C1 segment of cervical spinal cord (tissue), 14 donors: ENCODE results near the gene SPDL1.
A peak's percentile ranks its signal among the peaks of the same experiment; 100 is the strongest.

Experiments used
- DNase-seq, 14 donors: peaks; one replicate each; lab custom pipeline; 2025; lab: John Stamatoyannopoulos, UW

The SPDL1 gene

DNA sequence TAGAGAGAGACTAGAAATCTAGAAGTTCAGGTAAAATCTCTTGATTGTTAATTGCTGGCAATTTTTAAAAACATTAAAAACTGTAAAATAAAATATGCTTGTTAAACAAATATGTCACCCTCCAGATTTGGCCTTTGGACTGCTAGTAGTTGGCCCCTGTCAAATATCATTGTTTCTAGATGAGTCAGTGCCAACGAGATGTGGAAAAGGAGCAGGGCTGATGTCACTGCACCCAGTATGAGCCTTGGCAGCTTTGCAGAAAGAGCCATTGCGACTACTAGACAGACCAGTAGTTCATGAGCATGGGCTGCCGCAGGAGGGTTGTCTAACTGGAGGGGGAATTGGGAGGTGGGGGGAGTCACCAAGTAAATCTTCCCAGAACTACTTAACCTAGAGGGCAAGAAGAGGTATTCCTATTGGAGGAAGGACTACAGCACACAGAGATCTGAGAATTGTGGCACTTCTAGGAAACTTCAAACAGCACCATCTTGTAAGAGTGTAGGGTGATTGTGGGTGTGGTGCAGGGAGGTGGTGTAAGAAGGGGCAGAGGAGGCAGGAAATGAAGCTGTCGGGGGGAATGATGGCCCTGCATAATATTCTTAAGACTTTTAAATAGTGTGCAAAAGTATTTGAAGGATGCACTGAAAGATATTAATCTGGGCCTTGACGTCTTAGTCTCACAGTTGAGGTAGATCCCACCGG lies 46.4 kb downstream of the SPDL1 start:
- no peak for DNase-seq

DNA sequence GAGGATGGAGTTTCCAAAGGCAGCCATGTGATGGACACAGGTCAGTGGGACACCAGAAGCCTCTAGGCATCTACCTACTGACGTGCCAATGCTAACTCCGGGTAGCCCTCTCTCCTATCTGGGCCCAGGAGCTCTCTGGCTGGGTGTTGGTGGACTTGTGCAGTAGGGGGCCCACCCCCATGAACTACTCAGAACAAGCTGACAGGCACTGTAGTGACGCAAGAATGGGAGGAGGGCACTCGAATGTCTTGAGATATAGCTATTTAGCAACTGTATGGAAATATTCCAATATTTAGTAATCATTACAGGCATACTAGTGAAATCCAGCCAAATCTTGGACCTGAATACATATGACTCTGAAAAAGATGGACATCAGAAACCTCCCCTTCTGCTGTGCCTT lies 47.8 kb downstream of the SPDL1 start:
- no peak for DNase-seq

DNA sequence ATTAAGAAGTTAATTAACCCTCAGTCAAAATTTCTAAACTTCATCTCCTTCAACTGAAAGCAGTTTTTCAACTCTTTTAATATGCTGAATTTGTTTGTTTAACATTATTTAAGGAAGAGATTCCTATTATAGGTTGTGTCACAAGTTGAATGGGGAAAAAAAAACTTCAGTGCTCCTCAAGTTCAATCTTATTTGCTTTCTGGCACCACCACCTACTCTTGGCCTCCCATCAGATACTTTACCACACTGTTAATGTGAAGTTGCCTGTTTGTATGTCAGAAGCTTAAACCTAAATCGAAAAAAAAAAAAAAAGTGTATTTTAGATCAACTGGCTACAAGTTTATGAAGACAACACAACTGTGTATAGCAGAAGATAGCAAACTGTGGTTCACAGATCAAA lies 49.4 kb downstream of the SPDL1 start:
- DNase-seq, result no peak

DNA sequence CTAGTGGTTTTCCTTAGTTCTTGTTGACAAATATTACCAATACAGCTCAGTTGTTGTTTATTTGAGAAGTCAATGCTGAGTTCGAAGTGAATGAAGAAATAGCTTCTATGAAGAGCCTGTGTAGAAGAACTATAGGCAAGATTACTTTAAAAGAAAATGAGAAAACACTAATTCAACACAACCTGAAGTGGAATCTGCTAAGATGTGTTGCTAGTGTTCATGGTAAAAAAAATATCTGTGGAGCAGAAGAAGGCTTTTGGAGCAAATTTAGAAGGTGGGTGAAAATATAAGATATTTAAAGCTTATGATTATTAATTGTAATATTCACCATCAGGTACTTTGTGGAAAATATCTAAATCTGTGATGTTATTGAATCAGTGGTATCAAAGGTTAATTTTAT lies 51.0 kb downstream of the SPDL1 start:
- no peak for DNase-seq

DNA sequence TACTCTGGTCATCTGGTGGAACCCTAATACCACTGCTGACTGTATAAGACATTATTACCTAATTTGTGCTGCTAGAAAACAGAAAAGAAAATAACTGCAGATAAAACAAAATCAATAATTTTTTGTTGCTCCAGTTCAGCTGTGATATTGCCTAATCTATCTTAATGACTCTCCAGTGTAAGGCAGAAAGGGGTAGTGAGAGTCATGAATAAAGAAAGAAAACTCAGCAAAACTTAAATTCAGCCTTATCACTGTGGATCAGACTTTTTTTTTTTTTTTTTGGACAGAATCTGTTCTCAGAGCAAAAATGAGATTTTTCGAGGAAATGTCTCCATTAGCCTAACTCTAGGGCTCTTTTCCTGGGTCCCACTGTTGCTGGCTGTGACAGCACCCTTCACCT lies 52.4 kb downstream of the SPDL1 start:
- no peak for DNase-seq

DNA sequence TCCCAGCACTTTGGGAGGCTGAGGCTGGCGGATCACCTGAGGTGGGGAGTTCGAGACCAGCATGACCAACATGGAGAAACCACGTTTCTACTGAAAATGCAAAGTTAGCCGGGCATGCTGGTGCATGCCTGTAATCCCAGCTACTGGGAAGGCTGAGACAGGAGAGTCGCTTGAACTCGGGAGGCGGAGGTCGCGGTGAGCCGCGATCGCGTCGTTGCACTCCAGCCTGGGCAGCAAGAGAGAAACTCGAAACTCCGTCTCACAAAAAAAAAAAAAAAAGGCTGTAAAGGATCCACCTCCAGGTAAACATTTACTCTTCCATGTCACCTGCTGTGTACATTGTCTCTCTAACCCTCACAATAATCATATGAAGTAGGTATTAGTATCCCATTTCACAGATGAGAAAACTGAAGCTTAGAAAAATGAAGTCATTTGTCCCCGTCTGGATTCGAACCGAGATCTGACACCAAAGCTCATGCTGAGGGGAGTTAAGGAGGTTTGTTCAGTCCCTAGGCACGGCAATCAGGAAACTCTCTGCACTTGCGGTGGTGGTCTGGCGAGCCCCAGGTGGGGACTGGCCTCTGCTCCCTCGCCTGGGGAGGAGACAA lies 53.0 kb downstream of the SPDL1 start:
- DNase-seq, result no peak

DNA sequence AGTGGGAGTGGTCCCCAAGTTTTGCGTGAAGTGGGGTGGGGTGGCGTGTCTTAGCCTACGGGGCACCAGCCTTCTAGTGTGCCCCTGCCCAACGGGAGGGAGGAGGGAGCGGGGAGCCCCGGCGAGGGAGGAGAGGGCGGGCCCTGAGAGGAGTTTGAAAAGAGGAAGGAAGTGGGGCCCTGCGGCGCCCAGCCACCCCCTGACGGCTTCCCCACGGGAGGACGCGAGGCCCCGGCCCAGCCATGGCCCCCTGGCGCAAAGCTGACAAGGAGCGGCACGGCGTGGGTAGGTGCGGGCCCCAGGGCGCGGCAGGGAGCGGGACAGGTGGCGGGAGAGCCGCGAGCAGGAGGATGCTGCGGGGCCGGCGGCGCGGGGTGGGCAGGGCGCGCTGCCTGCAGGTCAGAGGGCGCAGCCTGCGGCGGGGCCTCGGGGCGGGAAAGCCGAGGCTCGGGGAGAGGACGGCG lies 53.5 kb downstream of the SPDL1 start, which contains the start of gene DOCK2:
DOCK2 (plus strand) TSS at position 191 of the 464 bp plus-strand sequence; CDS start at position 243, 52 bp downstream.
- DNase-seq, result peak in 5 of 14 donors; percentile 10 to 54 (median 23)

DNA sequence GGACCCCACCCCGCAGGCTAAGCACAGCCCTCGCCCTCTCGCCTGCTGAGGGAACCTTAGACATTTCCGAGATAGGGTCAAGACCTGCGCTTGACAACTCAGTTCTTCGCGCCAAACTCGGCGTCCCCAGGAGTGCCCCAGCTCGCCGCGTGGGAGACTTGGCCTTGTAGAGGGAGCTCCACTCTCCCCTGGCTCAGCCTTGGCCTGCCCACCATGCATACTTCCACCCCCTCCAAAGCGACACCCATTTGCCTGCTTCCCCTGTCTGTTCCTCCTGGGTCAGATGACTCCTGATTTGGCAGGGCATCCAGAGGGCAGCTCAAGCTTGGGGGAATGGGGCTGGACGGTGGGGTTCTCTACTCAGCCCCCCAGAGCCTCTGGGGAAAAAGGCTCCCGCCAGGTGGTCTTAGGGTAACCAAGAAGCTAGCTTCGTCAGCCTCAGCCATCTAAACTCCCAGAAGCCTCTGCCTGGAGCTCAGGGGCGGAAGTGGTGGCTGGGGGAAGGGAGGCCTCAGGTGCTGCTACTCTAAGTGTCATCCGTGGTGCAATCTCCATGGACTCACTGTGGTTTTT lies 54.1 kb downstream of the SPDL1 start:
- DNase-seq, result peak in 2 of 14 donors; percentile 16 to 31

DNA sequence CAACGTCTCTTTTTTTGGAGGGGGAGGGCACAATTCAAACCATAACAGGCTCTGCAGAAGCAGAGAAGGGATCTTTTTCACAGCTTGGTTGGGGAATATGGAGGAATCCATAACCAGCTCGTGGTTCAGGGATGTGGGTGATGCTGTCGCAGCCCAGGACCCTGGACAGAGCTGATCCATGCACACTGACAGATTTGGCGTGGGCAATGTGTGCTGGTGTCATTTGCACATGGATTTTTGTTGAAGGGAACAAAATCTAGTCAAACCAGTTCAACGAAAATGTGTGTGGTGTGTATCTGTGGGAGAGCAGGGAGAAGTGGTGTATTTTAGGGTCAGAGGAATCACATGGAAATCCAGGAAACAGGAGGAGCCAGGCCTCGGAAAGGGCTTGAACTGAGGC lies 57.7 kb downstream of the SPDL1 start:
- no peak for DNase-seq

DNA sequence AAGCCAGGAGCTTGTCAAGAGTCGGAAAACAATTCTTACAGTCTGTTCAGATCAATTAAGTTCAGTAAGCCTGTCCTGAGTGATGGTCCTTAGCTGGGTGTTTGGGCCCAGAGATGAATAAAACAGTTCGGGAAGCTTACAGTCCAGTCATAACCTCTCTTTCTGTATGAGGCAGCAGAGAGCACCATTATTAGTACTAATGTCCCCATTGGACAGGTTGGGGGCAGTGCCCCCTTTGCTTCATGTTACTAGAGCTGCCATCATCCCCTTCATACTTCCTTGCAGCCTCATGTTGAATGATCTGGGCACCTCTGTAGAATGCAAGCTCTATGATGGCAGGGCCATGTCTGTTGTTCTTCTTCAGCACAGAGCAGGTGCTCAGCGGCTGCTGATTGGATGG lies 63.3 kb downstream of the SPDL1 start:
- DNase-seq, result no peak

DNA sequence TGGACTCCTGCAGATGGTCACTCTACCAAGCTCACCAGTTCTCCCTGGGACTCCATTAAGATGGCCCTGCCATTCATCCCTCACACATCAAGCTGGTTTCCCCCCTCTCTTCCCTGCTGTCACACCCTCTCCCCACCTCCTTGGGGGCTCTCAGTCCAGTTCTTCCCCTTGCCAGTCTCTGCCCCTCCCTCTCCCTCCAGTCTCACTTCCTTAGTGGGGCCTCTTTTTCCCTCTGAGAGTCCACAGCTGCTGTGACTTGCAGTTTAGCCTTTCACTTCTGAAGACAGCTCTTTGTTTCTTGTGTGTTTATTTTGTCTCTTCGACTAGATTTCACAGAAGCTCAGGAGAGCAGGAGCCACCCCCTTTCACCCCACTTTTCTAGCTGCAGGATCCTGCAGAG lies 64.0 kb downstream of the SPDL1 start:
- peak in 3 of 14 donors; percentile 6 to 16 (median 11) for DNase-seq

DNA sequence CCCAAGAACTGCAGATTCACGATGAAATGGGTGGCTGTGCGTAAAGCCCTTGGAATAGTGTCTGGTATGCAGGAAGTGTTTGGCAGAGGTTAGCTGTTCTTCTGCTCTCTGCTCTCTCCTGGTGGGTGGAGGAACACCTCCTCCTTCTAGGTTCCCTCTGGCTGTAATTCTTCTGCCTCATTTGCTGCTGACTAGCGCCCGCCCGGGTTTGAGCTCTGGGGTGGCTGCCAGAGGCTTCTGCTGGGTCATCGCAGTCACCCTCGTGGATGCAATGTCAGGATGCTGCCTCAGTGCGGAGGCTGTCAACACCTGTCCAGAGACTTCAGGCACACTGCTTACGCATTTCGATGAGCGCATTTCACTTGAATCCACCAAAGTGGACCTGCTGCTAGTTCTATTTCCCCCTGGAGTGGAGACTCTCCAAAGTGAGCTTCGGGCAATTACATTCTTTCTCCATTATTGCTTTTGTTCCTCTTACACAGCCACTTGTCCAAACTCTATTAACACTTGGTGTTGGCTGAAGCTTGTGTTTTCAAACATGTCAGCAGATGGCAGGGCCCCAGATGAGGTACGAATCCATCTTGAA lies 65.2 kb downstream of the SPDL1 start:
- DNase-seq, result no peak

DNA sequence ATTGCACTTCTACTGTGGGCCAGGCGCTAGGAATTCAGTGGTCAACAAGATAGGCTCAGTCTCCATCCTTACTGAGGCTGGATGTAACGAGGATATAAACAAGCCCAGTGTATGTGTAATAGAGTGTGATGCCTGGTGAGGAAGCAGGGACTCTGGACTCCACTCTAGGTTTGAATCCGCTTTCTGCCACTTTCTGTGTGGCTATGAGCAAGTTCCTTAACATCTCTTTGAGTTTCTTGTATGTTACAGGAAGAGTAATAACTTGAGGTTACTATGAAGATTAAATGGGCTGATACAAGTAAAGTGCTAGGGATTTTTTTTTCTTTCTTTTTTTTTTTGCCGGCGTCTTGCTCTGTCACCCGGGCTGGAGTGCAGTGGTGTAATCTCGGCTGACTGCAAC lies 65.9 kb downstream of the SPDL1 start:
- DNase-seq, result no peak

DNA sequence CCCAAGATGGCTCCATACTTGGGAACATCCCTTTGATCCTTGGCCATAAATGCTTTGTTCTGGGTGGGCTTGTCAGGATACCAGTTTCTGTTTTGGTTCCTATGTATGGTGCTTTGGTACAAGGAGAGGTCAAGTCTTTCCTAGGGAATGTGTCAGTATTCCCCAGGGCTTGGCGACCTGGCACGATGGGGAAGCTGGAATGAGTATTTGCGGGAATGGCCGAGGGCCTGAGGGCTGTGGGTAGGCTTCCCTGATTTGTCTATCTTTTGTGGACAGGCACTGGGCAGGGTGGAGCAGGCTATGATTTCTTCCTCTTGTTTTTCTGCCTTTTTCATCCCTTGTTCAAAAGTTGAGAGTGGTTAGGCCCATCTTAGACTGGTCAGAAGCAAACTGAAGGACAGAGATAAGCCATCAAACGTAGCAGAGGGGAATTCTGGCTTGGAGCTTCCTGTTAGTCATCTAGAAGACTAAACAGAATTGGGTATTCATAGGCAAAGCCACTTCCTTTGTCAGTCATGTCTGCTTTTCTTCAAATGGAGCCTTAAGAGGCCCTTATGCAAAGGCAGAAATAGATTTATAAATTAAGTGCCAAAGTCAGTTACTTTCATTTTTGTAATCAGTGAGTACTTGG lies 67.2 kb downstream of the SPDL1 start:
- DNase-seq, result no peak

DNA sequence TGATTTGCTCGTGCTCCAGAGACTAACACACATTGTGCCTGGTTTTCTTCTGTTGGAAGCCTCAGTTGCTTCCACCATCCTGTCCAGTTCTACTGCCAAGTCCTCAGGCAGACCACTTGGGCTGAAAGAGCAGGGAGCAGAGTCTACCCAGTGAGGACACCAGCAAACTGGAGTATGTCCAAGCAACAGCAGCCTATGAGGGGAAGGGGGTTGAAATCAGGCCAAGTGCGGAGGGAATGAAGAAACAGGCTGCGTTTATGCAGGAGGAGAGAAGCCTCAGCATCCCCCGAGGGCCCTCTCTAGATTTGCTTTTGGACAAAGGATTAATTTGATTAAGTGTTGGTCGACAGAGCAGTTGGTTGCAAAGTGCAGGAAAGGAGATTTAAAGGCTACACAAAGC lies 68.0 kb downstream of the SPDL1 start:
- DNase-seq, result no peak

DNA sequence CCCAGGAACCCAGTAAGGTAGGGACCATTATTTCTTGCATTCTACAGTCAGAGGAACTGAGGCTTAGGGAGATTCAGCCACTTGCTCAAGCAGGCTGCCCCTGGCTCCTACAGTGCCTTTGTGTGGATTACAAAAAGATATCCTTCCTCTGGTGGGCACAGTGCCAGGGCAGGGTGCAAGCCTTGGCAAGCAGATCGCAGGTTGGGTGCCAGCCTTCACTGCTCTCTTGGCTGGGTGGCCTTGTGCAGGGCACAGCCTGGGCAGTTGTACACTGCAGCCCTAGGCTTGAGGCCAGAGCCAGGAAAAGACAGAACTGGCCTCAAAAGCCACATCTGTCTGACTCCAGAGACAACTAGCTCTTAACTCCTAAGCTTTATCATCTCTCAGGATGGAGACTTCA lies 68.5 kb downstream of the SPDL1 start:
- peak in 3 of 14 donors; percentile 3 to 10 (median 3) for DNase-seq

DNA sequence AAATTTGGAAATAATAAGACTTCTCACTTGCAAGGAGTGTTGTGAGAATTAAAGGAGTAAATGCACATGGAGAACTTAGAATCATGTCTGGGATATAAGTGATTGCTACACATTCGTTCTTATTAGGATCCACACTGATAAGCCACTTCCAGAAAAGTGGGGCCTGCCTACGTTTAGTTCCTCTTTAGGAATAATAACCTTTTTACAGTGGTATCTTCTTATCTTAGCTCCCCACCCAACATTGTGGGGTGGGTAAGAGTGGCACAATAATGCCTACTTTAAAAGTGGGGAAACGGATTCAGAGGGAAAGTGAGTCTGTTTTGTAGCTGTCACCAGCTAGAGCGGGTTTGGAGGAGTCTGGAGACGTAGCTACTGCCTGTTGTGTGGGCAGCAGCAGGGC lies 69.5 kb downstream of the SPDL1 start:
- DNase-seq, result no peak
